ENCODE data around the gene ACTN4.

The ACTN4 gene

DNA sequence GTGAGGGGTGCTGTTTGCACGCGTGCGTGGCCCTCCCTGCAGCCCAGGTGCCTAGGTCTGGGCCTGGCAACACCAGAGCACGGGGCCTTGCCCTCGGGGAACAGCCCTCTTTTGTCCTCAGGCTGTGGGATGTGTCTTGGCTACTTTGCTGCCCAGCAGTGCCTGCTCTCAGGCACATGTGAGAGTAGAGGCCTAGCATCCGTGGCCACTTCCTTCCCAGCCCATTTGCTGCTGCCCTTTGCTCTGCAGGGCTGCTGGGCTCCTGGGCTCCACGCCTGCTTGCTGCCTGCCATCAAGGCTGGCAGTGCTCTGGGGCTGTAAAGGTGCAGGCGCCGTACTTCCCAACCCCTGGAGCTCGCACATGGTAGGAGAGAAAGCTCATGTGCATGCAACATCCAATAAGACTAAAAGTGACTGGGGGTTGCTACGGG lies 50.2 kb downstream of the ACTN4 start:
- no peak for DNase-seq

DNA sequence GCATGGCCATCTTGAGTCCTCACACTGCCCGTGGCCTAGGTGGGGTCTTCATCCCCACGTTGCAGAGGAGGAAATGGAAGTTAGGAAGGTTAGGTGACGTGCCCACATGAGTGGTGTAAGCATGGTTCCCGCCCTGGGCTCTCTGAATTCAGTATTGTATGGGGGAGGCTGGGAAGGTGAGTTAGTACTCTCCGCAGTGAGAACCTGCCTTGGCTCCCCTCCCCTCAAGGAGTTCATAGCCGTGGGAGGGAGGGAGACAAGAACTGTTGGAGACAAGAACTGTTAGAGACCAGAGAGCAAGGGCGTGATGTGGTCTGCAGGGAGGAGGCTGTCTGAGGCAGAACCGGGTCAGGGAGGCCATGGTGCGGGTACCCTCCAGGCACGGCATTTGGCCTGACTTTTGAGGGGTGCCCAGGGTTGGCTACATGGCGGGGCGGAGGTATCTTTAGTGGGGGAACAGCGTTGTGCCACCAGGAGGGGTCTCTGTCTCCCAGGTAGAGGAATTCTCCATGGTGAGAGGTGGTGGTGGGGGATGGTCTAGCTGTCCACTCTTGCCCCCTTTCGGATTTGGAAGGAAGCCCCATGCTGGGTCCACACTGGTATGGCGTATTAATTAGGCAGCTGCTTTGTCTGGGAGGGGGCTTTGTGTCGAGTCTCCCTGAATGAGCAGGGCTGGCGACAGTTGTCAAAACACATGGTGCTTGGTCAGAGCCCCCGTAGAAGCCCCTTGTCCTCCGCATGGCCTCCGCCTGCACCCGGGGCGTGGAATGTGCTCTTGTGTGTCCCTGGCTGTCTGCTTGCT lies 51.0 kb downstream of the ACTN4 start:
- no peak for DNase-seq

DNA sequence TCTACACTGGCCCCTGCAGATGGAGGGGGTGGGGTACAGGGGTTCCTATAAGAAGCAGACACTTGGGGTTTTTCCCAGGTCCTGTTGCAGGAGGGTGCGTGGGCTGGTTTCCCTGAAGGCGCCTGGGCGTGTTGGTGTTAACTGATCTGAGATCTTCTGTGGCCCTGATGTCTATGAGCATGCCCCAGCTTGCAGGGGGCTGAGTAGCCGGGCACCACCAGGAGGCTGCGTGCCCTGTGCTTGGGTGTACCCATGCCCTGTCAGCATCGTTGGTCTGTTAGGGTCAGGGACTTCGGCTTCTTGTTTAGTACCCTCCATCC lies 51.5 kb downstream of the ACTN4 start:
- DNase-seq, result no peak

DNA sequence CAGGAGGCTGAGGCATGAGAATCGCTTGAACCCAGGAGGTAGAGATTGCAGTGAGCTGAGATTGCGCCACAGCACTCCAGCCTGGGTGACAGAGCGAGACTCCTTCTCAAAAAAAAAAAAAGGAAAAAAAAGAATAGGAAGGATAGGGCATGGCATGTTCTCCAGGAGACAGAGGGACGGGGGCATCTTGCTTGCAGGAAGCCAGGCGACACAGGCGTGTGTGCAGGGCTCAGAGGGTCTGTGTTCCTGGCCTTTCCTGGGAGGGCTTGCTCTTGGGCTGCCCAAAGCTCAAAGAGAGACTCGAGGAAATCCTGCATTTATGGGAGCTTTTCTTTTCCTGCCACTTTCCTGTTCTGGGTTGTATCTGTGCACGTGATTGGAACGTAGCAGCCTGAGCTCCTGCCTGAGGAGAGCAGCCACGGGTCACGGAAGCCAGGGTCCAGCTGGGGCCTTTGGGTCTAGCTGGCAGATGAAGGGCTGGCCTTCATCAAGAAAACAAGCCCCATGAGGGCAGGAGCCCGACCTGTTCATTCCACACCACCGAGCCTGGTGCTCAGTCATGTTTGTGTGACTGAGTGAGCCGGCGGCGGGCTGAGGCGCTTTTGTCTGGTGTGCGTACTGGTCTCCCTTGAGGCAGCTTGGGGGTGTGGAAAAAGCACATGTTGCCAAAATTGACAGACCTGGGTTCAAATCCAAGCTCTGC lies 52.3 kb downstream of the ACTN4 start:
- DNase-seq, result no peak

DNA sequence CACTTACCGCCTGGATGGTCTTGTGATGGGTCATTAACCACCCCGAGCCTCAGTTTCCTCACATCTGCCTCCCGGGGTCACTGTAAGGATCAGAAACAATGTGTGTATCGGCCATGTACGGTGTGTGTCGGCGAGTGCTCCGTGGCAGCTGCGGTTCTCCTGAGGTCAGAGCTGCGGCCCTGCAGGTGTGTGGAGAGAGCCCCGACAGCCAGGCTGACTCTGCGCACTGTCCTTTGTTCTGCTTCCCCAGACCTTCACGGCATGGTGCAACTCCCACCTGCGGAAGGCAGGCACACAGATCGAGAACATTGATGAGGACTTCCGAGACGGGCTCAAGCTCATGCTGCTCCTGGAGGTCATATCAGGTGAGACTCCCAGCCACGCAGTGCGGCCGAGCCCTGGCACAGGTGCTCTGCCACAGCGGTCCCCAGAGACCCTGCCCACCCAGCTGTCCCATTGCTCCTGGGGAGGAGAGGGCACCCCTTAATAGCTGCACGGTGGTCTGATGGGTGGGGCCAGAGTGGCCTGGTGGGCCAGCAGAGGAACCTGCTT lies 53.0 kb downstream of the ACTN4 start:
- DNase-seq, result no peak

DNA sequence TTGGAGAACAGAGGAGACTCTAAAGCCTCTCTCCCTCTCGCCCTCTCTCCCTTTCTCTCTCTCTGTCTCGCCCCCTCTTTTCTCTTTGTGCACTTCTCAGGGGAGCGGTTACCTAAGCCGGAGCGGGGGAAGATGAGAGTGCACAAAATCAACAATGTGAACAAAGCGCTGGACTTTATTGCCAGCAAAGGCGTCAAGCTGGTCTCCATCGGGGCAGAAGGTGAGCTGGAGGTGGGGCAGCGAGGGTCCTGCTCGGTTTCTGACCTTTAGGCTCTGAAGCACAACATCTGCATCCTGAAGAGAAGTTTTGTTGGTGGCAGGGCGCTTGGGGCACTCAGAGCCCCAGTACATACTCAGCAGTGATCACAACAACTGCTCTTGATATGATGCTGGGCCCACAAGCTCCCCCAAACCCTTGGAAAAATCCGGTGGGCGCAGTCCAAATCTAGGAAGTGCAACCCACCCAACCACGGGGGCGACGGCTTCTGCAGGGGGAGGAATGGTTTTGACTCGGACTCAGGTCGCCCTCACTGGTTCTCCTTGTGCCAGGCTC lies 53.5 kb downstream of the ACTN4 start:
- DNase-seq, result no peak

DNA sequence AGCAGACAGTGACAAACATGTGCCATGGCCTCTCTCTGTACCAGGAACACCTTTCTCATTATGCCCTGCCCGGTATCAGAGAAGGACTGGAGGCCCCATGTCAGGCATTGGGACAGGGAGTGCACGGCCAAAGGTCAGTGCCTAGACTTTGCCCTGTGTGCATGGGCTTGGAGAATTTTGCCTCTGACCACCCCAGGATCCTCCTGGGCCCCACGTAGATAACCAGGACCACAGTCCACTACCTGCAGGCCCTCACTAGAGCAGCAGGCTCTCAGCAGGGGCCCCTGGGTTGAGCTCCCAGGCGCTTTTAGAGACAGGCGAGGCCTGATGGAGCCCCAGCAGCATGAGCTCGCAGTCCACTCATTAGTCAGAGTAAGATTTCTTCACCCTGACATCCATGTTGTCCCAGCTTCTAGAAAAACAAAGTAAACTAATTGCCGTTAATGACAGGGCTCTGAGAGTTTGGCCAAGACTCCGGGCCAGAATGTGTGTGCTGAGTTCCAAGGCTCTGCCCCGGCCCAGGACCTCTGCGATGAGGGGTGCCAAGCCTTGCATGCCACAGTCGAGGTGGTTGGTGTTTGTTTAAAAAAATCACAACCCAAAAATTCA lies 54.1 kb downstream of the ACTN4 start:
- no peak for DNase-seq

DNA sequence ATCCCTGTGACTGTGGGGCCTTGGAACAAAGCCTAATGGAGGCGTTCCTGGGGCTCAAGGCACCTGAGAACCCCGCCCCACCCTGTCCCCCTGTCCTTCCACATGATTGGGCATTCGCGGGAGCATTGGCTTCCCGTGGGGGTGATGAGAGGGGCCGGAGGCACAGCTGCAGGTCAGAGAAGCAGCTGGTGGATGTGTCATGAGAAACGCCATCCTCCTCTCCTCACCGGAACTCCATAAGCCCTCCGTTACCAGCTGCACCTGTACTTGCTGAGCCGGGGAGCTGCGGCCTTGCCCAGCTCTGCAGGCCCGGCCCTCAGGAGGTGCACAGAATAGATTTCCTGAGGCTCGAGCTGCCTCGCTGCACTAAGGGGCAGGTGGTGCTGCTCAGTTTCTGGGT lies 54.8 kb downstream of the ACTN4 start:
- DNase-seq, result no peak

DNA sequence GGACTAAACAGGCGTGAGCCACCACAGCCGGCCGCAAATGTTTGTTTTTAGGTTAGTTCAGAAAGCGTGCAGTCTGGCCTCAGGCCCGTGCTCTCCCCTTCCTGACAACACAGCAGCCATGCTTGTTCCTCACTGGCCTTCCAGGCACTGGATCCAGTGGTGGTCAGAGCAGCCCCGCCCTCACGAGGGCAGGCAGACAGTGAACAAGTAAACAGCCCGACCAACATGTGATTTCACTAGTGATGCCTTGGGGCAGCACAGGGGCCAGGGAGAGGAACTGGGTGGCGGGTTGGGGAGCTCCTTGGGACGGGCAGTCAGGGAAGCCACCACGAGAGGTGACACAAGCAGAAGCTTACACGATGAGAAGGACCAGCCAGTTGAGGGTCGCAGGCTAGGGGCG lies 56.1 kb downstream of the ACTN4 start:
- DNase-seq, result no peak

DNA sequence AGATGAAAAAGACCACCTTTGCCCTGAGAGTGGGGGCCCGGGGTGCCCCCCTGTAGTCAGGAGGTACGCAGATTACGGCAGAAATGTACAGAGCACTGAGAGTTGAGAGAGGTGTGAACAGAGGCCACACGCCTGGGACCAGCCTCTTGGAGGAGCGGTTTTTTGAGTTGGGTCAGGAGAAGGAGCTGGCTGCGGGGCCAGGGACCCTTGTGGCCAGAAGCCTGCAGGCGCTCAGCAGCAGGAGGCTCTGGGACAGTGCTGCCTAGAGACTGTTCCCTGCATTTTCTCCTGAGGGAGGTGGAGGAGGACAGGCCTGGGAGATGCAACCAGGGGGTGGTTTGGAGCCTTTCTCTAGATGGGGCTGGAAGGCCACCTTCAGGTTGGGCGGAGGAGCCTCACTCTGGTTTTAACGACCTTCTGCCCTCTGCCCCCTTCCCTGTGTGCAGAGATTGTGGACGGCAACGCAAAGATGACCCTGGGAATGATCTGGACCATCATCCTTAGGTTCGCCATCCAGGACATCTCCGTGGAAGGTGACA lies 57.1 kb downstream of the ACTN4 start:
- DNase-seq, result no peak

DNA sequence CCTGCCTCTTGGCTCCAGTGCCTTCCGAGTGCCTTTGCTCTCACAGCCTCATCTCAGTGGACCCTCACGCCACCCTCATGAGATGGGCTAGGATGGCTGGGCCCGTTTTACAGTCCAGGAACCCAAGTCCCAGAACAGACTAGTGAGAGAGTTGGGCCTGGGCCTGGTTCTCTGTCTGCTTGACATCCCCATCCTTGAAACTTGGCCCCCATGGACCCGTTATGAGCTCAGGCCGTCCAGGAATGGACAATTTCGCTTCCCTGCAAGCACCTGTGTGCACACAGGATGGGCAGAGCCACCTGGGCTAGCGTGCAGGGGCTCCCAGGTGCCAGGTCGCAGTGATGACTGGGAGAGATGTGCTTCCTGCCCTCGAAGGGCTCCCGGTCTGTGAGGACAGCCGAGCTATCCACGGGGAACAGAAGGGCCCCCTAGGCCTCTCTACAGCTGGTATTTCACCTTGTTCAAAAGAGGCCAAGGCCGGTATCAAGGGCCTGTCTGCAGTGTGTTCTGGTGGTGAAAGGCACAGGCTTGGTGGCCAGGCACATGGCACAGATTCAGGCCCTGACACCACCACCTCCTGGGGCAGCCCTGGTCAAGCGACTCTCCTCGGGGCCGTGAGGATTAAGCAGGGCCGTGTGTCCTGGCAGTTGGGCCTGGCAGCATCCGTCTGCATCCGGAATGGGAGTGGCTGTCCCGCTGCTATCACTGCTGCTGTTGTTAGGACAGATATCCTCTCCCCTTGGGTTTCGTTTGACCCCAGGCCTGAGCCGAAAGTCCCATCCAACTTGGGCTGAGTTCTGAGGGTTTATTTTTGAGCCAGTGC lies 58.0 kb downstream of the ACTN4 start:
- no peak for DNase-seq

DNA sequence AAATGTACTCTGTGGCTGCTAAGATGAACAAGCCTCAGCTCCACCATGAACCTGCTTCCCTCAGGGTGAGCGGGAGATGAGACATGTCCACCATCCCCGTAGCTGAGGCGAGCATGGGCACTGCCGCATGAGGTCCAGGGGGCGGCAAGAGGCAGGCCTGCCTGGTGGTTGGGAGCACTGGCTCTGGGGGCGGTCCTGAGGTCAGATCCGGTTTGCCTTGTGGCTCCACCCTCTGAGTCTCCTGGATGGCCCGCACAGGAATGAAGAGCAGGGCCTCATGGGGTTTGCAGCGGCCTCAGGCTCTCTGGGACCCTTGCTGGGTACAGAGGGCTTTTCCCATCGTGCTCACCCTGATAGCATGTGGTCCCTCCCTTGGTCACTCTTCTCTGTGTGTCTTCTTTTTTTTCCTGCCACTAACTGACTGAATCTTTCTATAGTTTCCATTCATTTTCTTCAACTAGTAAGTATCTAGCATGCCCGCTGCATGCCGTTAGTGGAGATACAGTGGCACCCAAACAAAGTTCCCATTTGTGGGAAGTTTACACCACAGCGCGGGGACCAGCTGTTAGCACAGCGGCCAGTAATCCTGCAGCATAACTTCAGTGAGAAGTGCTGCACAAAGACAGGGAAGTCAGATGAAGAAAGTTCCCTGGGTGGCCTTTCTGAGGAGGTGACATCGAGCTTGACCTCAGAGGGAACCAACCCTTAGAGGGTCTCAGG lies 59.5 kb downstream of the ACTN4 start:
- DNase-seq, result no peak

DNA sequence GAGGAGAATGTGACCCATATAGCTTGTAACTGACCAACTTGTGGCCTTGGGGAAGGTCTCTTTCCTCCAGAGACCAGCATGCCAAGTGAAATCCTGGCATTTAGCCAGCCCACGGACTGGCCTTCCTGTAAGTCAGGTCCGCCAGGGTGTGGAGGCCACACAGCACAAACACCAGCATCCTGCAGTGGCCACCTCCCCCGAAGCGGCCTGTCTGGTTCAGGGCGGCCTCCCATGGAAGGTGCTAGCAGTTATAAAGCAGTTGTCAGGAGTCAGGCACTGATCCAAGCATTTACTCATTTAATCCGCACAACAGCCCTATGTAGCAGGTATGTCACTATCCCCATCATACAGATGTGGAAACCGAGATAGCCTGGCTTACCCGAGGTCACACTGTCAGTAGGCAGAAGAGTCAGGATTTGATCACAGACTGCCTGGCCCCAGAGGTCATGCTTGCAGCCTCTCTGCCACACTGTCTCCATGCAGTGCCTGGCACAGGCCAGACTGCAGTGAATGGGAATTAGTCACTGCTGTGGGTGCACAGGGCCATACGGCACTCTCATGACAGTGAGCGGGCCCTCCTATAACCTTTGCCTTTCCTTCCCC lies 60.2 kb downstream of the ACTN4 start:
- DNase-seq, result no peak

DNA sequence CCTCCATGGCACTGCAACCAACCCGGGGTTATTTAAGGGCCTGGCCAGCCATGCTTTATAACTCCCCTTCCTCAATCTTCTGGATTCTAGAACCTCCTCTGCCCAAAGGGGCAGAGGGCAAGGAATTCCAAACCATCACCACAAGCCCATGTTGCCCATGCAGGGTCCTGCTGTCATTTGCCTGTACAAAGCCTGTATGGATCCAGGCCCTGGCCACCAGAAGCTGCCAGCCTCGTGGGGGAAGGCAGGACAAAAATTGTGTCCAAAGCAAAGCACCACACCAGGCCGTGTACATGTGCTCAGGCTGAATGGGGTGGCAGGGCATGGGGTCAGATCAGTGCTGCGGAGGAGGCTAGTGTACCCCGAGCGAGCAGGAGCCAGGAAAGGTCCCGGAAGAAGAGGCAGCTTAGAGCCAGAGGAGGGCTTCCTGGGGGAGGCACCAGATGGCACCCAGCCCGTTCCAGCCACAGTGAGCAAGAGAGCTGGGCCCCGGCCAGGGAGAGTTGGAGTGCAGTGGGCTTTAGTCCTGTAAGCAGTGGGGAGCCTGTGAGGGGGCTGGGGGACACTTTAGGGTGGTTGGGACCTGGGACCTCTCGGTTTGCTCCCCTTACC lies 61.1 kb downstream of the ACTN4 start:
- DNase-seq, result no peak

DNA sequence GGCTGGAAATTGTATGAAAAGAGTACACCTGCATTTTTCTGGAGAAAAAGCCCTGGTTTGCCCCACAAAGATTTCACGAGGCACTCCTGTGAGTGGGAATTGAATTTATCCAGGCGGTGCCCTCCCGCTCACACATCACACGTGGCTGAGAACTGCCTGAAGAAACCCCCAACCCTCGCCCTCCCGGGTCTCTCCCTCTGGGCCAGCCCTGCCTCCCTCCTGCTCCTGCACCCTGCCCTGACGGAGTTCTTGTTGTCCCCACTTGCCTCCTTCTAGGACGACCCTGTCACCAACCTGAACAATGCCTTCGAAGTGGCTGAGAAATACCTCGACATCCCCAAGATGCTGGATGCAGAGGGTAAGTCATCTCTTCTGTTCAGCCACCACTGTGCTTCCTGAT lies 61.7 kb downstream of the ACTN4 start:
- no peak for DNase-seq

DNA sequence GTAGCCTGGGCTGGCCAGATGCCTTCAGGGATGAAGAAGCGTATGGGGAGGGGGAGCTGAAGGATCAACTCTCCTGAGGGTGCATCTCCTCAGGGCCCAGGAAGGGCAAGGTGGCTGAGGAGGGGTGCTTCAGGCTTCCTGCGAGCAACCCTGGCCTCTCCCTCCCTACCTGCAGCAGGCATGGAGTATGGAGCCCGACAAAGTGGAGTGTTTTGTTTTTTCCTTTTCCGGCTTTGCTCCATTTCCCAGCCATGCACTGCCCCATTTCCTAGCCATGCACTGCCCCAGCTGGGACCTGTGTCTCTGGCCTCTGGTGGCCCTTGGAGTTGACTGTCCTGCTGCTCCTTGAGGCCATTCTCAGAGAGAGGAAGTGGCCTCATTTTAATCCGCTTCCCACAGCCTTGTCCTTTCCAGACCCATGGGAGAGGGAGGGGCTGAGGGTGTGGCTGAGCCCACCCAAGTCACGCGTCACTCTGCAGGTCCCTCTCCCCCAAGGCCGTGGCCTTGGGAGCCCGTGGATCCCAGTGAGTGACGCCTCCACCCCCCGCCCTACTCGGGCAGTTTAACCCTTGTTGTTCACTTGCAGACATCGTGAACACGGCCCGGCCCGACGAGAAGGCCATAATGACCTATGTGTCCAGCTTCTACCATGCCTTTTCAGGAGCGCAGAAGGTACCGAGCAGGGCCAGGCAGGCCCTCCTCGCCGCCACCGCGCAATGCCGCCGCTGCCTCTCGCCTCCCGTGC lies 62.4 kb downstream of the ACTN4 start:
- DNase-seq, result no peak

DNA sequence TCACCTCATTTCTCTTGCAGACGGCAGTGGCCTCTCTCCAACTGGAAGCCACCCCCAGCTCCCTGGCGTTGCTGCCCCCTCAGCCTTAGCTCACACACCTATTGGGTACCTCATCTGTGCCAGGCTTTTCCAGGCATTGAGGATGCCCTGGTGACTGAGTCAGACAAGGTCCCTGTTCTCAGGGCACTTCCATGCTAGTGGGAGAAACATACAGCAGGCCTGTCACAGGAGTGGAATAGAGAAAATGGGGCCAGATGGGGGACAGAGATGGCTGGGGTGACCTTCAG lies 62.9 kb downstream of the ACTN4 start:
- no peak for DNase-seq

DNA sequence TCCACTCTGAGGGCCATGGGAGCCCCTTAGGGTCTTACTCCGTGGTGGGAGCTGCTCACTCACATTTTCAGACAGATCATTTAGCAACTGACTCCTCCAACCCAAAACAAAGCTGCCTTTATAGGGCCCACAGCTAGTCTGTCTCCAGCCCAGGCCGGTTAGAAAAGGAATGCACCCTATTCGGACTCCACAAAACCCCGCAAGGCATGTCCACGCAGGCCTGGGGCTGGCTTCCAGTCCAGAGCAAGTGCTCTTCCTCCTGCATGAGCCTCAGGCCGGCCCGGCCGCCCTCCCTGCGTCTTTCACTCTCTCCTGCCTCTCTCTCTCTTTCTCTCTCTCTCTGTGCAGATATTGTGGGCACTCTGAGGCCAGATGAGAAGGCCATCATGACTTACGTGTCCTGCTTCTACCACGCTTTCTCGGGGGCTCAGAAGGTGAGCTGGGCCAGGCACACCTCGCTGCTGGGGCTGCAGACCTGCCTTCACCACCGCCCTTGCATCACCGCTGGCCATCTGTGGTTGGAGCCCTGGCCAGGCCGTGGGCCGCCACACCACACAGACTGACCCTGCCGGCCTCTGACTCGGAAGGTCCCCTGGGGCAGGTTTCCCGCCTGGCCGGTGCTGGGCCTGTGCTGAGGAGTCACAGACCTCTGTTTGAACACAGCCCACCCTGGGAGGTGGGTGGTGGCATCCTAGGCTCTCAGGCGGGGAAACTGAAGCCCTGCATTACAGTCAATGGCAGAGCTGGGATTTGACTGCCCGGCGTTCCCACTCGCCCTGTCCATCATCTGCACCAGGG lies 63.7 kb downstream of the ACTN4 start:
- DNase-seq, result no peak

DNA sequence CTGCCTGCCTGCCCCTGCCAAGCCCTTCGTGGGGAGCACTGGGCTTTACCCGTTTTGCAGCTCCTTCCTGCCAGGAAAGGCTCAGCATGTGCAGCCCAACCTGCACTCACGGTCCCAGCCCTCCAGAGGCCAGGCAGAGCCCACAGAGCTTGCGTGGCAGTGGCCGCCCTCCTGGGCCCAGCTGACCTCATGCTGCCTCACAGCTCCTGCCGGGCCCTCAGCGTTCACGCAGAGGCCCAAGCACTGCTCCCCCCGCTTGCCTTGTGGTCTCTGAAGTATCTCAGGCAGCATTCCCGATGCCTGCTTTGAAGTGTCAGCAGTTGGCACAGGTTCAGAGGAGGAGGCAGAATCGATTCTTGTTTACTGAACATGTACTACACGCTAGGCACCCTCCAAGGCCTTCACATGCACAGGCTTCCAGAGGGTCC lies 64.3 kb downstream of the ACTN4 start:
- no peak for DNase-seq
